Stimulated activated naive B cell treated with anti-CD40 and anti-IgM and Interleukin-4, amounts not matched to agents 10 μg/mL and 1 μg/mL and 100 μg/mL, for 72 hours (primary cell): ENCODE data around the gene TRIM33.

Experiments used
- ATAC-seq, 2 donors: fragments of 150-1000 bp; cut with Tn5 transposase; replicated peaks; 2 replicates each; pipeline ENCODE4 v1.10.0; 2021; ENCODE audit warnings: moderate library complexity in 1 of 2
- DNase-seq: peaks from one replicate; pipeline ENCODE4 v3.0.0; 2021
- H3K27ac Mint-ChIP-seq: one replicate; pipeline ENCODE4 v1.8.0; 2022; ENCODE audit warnings: mild to moderate bottlenecking, mixed read lengths
- H3K27me3 Mint-ChIP-seq, 2 donors: one replicate each; pipeline ENCODE4 v1.8.0; 2022; ENCODE audit warnings: mixed read lengths in 2 of 2
- H3K36me3 Mint-ChIP-seq, 2 donors: one replicate each; pipeline ENCODE4 v1.8.0; 2022; ENCODE audit warnings: mixed read lengths in 2 of 2, mild to moderate bottlenecking in 1 of 2
- H3K4me1 Mint-ChIP-seq, 2 donors: one replicate each; pipeline ENCODE4 v1.8.0; 2022; ENCODE audit warnings: mixed read lengths in 2 of 2, mild to moderate bottlenecking in 1 of 2
- H3K4me3 Mint-ChIP-seq, 2 donors: one replicate each; pipeline ENCODE4 v1.8.0; 2022; ENCODE audit warnings: mild to moderate bottlenecking in 2 of 2, mixed read lengths in 2 of 2, moderate library complexity in 1 of 2
- H3K9me3 Mint-ChIP-seq, 2 donors: one replicate each; pipeline ENCODE4 v1.8.0; 2022; ENCODE audit warnings: mixed read lengths in 2 of 2, mild to moderate bottlenecking in 1 of 2

Gene TRIM33

GRCh38 chr1:114531094-114531493 lies 20.1 kb upstream of the TRIM33 start:
- DNase-seq (no peak), ATAC-seq (peak; percentile 63 to 73)
- H3K27ac Mint-ChIP-seq = no peak overlapping the region
- H3K27me3 Mint-ChIP-seq = peaks cover 0 to 1% of the 10 kb centered on the region in 2 donors
- peaks cover 0 to 4% of the 10 kb centered on the region in 2 donors for H3K4me1 Mint-ChIP-seq
- no peak overlapping the region for H3K4me3 Mint-ChIP-seq
- no peaks in the 10 kb centered on the region for H3K36me3 Mint-ChIP-seq
- no peaks in the 10 kb centered on the region for H3K9me3 Mint-ChIP-seq

DNA sequence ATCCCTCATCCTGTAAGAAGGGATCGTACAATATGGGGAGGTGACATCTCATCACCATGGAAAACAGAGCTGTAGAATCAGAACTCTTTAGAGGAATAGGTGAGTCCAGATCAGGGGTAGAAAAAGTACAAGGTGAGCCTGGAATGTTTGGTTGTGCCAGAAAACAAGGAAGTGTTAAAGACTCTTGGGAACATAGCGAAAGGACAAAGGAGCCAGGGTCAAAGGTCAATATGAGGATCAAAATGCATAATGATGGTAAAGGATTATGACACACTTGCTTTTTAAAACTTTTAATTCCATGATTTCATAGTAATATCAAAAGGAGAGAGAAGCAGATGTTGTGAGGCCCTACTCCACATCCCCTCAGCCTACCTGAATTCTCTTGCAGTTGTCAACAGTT lies 19.2 kb upstream of the TRIM33 start:
- Mint-ChIP-seq H3K9me3 (no peaks in the 10 kb centered on the region), H3K27me3 (peaks cover 0 to 3% of the 10 kb centered on the region in 2 donors), H3K36me3 (no peaks in the 10 kb centered on the region), H3K27ac (no peak overlapping the region), H3K4me1 (peaks cover 0 to 4% of the 10 kb centered on the region in 2 donors), H3K4me3 (no peak overlapping the region)
- DNase-seq (no peak), ATAC-seq (no peak)

DNA sequence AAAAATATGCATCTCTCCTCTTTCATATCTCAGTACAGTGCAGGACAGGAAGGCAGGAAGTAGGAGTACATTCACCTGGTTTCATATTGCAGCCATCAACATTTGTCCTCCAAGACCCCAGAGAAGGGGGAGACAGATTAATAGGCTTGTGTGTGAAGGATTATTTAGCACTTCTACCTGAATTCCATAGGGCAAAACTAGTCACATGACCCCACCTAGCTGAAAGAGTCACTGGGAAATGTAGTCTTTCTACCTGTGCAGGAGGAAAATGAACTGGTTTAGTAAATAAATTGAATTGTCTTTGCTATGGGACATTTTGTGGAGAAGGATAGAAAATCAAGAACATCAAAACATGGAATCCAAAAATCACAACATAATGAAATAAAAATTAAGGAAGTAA lies 13.9 kb upstream of the TRIM33 start:
- peaks cover 2 to 9% of the 10 kb centered on the region in 2 donors for H3K27me3 Mint-ChIP-seq
- ATAC-seq (no peak), DNase-seq (no peak)
- no peak overlapping the region for H3K4me3 Mint-ChIP-seq
- H3K4me1 Mint-ChIP-seq = no peaks in the 10 kb centered on the region
- H3K9me3 Mint-ChIP-seq = no peaks in the 10 kb centered on the region
- no peak overlapping the region for H3K27ac Mint-ChIP-seq
- H3K36me3 Mint-ChIP-seq = no peaks in the 10 kb centered on the region

GRCh38 chr1:114522264-114522575 lies 11.2 kb upstream of the TRIM33 start:
- Mint-ChIP-seq H3K9me3 (no peaks in the 10 kb centered on the region), H3K27ac (no peak overlapping the region), H3K27me3 (peaks cover 14 to 19% of the 10 kb centered on the region in 2 donors), H3K4me3 (no peak overlapping the region), H3K36me3 (no peaks in the 10 kb centered on the region), H3K4me1 (no peaks in the 10 kb centered on the region)
- DNase-seq (no peak), ATAC-seq (no peak)

GRCh38 chr1:114521396-114522263 lies 10.6 kb upstream of the TRIM33 start:
- Mint-ChIP-seq H3K27ac (no peak overlapping the region), H3K36me3 (no peaks in the 10 kb centered on the region), H3K9me3 (no peaks in the 10 kb centered on the region), H3K4me1 (no peaks in the 10 kb centered on the region), H3K4me3 (no peak overlapping the region), H3K27me3 (peaks cover 14 to 19% of the 10 kb centered on the region in 2 donors)
- no peak for ATAC-seq
- no peak for DNase-seq

- peaks cover 4 to 8% of the 10 kb centered on the region in 2 donors for H3K4me1 Mint-ChIP-seq
- ATAC-seq = no peak
- no peak for DNase-seq
- H3K4me3 Mint-ChIP-seq = no peak overlapping the region
- H3K27ac Mint-ChIP-seq = no peak overlapping the region
- H3K36me3 Mint-ChIP-seq = no peaks in the 10 kb centered on the region
- peaks cover 14 to 16% of the 10 kb centered on the region in 2 donors for H3K27me3 Mint-ChIP-seq
- no peaks in the 10 kb centered on the region for H3K9me3 Mint-ChIP-seq
Measured at GRCh38 chr1:114517348-114517747, 6.3 kb upstream of the TRIM33 start.

- Mint-ChIP-seq H3K9me3 (no peaks in the 10 kb centered on the region), H3K4me1 (peaks cover 24 to 44% of the 10 kb centered on the region in 2 donors), H3K36me3 (peaks cover 2 to 20% of the 10 kb centered on the region in 2 donors), H3K27ac (peak overlapping the region; percentile 26), H3K4me3 (peak overlapping the region; percentile 67 to 84), H3K27me3 (no peaks in the 10 kb centered on the region)
- ATAC-seq = no peak
- DNase-seq = no peak
Measured at GRCh38 chr1:114512595-114513280, 1.7 kb upstream of the TRIM33 start.

DNA sequence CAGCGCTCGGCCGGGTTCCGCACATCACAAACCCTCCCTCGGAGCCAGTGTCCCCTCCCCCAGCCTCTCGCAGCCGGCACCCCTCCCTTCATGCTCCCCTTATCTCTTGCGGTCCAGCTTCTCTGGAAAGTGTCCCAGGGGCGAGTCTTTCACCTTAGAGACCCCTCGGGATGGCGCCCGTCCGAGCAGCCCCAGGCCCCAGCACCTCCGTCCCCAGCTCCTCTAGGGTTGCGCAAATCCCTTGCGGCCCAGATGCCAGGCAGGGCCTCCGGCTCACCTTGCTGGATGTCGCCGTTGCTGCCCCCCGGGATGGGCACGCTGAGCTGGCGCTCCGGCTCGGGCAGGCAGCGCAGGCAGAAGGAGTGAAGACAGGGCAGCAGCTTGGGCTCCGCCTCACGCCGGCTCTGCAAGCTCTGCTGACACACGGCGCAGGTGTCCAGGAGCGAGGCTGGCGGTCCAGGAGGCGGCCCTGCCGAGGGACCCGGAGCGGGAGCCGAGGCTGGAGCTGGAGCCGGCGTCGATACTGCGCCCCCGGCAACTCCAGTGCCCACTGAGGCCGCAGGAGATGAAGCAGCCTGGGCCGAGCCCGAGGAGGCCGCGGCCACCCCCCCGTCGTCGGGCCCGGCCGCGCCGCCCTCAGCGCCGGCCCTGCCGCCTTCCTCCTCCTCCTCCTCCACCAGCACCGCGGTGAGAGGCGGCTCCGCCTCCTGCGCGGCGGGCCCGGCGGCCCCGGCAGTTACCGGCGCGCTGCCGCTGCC lies 550 bp downstream of the TRIM33 start:
- Mint-ChIP-seq H3K27me3 (no peaks in the 10 kb centered on the region), H3K4me3 (peak overlapping the region; percentile 84 to 95), H3K9me3 (no peaks in the 10 kb centered on the region), H3K4me1 (peaks cover 32 to 61% of the 10 kb centered on the region in 2 donors), H3K27ac (peak overlapping the region; percentile 100), H3K36me3 (peaks cover 7 to 28% of the 10 kb centered on the region in 2 donors)
- peak; percentile 43 for DNase-seq
- ATAC-seq = peak; percentile 51 to 66

DNA sequence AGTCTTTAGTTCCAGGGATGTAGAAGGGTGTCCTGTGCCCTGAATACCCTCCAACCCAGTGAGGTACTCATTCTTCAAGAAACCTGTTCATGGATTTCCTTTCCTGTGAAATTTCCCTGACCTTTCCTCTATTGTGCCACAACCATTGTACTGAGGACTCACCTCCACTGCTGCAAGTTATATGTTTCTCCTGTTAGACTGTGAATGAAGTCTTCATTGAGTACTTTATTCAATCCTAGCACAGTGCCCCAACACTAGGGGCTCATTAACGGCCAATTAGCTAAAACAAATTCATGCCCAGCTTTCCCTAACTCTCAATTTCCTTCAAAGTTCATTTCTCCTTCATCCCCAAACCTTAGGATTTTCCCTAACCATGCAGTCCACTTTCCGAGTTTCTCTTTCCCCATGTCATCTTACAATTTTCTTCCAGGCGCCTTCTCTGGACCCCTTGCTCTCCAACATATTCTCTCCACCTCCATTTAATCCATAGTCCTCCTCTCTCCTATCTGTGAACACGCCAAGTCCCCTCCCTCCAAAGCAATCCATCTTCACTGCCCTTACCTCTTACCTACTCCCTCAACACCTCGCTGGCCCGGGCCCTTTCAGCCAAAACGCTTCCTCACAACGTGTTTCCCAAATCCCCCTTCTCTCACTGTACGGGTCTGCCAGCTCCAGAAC lies 1.3 kb downstream of the TRIM33 start:
- Mint-ChIP-seq H3K9me3 (no peaks in the 10 kb centered on the region), H3K27ac (peak overlapping the region; percentile 21), H3K4me1 (peaks cover 38 to 67% of the 10 kb centered on the region in 2 donors), H3K27me3 (no peaks in the 10 kb centered on the region), H3K4me3 (peak overlapping the region; percentile 84), H3K36me3 (peaks cover 11 to 32% of the 10 kb centered on the region in 2 donors)
- no peak for DNase-seq
- ATAC-seq = no peak

DNA sequence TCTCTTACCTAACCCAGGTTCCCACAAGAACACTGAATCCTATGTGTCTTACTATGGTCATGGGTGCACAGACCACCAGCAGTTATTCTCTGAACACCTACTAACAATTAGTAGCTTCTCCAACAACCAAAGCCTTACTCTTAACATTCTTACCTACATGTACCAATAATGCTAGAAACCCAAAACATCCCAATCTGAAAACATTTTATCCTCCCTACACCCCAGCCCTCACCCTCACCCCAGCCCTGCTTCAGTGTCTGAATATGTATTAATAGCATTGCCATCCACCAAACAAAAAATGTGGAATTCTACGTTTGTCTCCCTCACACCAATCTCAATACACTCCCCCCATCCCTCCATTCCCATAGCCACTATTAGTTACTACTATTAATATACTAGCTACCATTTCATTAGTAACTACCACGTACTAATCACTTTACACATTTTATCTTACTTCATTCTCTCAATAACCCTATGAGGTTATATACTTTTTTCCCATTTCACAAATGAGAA lies 2.6 kb downstream of the TRIM33 start:
- H3K27me3 Mint-ChIP-seq = no peaks in the 10 kb centered on the region
- peaks cover 38 to 67% of the 10 kb centered on the region in 2 donors for H3K4me1 Mint-ChIP-seq
- peaks cover 11 to 32% of the 10 kb centered on the region in 2 donors for H3K36me3 Mint-ChIP-seq
- H3K27ac Mint-ChIP-seq = peak overlapping the region; percentile 56
- DNase-seq (no peak), ATAC-seq (no peak)
- peak overlapping the region; percentile 84 for H3K4me3 Mint-ChIP-seq
- H3K9me3 Mint-ChIP-seq = no peaks in the 10 kb centered on the region

GRCh38 chr1:114507513-114507912 lies 3.5 kb downstream of the TRIM33 start:
- H3K4me1 Mint-ChIP-seq = peaks cover 35 to 61% of the 10 kb centered on the region in 2 donors

GRCh38 chr1:114505148-114505561 lies 5.8 kb downstream of the TRIM33 start:
- Mint-ChIP-seq H3K36me3 (peaks cover 11 to 29% of the 10 kb centered on the region in 2 donors), H3K27me3 (no peaks in the 10 kb centered on the region), H3K4me1 (peaks cover 38 to 58% of the 10 kb centered on the region in 2 donors), H3K4me3 (no peak overlapping the region), H3K27ac (peak overlapping the region; percentile 37), H3K9me3 (no peaks in the 10 kb centered on the region)
- peak; percentile 51 to 52 for ATAC-seq
- DNase-seq = no peak

More at GRCh38 chr1:114507513-114507912, 3.5 kb downstream of the TRIM33 start:
- H3K4me3 Mint-ChIP-seq = peak overlapping the region in 1 of 2 donors; percentile 8
- DNase-seq = no peak
- no peak overlapping the region for H3K27ac Mint-ChIP-seq
- no peaks in the 10 kb centered on the region for H3K9me3 Mint-ChIP-seq
- H3K27me3 Mint-ChIP-seq = no peaks in the 10 kb centered on the region
- no peak for ATAC-seq
- H3K36me3 Mint-ChIP-seq = peaks cover 11 to 32% of the 10 kb centered on the region in 2 donors

GRCh38 chr1:114503916-114504422 lies 7.0 kb downstream of the TRIM33 start:
- Mint-ChIP-seq H3K27ac (no peak overlapping the region), H3K36me3 (peaks cover 17 to 28% of the 10 kb centered on the region in 2 donors), H3K4me1 (peaks cover 35 to 56% of the 10 kb centered on the region in 2 donors), H3K27me3 (no peaks in the 10 kb centered on the region), H3K9me3 (no peaks in the 10 kb centered on the region), H3K4me3 (no peak overlapping the region)
- no peak for ATAC-seq
- no peak for DNase-seq
